AG10803 (cell line): ENCODE data around the gene LYPD4.

Experiments
- DNase-seq: peaks from one replicate; pipeline ENCODE4 v3.0.0; 2010; ENCODE audit warnings: low read depth
- H3K4me3 ChIP-seq: 2 replicates; pipeline ENCODE4 v1.5.1; 2011; ENCODE audit warnings: mild to moderate bottlenecking, low read length, control low read depth
- TF ChIP-seq, protein P1 (sequence below): conservative IDR thresholded peaks from 2 replicates; pipeline ENCODE4 v1.5.1; 2011; ENCODE audit warnings: mild to moderate bottlenecking, low read length, control low read depth, inconsistent platforms

Gene LYPD4

GRCh38 chr19:41860419-41861115 lies 16.1 kb upstream of the LYPD4 start:
- DNase-seq = peak; percentile 41
- TF ChIP-seq, protein P1, sequence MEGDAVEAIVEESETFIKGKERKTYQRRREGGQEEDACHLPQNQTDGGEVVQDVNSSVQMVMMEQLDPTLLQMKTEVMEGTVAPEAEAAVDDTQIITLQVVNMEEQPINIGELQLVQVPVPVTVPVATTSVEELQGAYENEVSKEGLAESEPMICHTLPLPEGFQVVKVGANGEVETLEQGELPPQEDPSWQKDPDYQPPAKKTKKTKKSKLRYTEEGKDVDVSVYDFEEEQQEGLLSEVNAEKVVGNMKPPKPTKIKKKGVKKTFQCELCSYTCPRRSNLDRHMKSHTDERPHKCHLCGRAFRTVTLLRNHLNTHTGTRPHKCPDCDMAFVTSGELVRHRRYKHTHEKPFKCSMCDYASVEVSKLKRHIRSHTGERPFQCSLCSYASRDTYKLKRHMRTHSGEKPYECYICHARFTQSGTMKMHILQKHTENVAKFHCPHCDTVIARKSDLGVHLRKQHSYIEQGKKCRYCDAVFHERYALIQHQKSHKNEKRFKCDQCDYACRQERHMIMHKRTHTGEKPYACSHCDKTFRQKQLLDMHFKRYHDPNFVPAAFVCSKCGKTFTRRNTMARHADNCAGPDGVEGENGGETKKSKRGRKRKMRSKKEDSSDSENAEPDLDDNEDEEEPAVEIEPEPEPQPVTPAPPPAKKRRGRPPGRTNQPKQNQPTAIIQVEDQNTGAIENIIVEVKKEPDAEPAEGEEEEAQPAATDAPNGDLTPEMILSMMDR = no peak
- peak overlapping the region; percentile 98 for H3K4me3 ChIP-seq

- TF ChIP-seq, protein P1 = peak; percentile 61
- H3K4me3 ChIP-seq = peak within 1 kb of the TSS; percentile 98
- DNase-seq = peak; percentile 98
Observed at GRCh38 chr19:41859618-41860418, 15.3 kb upstream of the LYPD4 start, which contains the start of gene RPS19. Gene RPS19 (plus strand): TSS chr19:41860255. CDS start chr19:41860775, 520 bp downstream.

GRCh38 chr19:41859213-41859617 lies 14.7 kb upstream of the LYPD4 start:
- TF ChIP-seq, protein P1 = no peak
- no peak for DNase-seq
- peak overlapping the region; percentile 53 for H3K4me3 ChIP-seq

- TF ChIP-seq, protein P1 = no peak
- no peak overlapping the region for H3K4me3 ChIP-seq
- DNase-seq = no peak
Observed at GRCh38 chr19:41853768-41854167, 9.3 kb upstream of the LYPD4 start.

- no peak overlapping the region for H3K4me3 ChIP-seq
- no peak for DNase-seq
- TF ChIP-seq, protein P1 = no peak
Observed at GRCh38 chr19:41853344-41853743, 8.9 kb upstream of the LYPD4 start.

DNA sequence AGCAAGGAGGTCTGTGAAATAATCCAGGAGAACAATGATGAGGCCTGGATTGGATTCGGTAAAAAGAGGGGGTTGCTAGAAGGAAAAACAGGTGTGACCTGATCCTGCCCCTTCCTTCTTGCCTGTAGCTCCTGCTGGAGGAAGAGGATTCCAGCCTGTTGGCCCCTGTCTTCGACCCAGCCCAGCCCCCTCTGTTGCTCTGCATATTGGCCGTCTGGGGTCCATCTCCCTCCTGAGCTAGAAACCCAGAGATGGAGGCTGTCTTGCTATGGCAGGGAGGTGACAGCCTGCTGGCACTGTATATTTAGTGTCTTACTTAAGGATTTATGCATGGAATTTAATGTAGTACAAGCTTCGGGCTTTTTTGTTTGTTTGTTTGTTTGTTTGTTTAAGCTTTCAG lies 7.0 kb upstream of the LYPD4 start:
- TF ChIP-seq, protein P1 = no peak
- no peak for DNase-seq
- H3K4me3 ChIP-seq = no peak overlapping the region

- TF ChIP-seq, protein P1 = no peak
- H3K4me3 ChIP-seq = no peak overlapping the region
- no peak for DNase-seq
Observed at GRCh38 chr19:41850381-41850780, 5.9 kb upstream of the LYPD4 start.
